Measurements from ENCODE around the gene ZNF512B.

GRCh38 chr20:63924241-63924640 is 45.5 kb downstream of the ZNF512B start:
- TF ChIP-seq, protein P1, sequence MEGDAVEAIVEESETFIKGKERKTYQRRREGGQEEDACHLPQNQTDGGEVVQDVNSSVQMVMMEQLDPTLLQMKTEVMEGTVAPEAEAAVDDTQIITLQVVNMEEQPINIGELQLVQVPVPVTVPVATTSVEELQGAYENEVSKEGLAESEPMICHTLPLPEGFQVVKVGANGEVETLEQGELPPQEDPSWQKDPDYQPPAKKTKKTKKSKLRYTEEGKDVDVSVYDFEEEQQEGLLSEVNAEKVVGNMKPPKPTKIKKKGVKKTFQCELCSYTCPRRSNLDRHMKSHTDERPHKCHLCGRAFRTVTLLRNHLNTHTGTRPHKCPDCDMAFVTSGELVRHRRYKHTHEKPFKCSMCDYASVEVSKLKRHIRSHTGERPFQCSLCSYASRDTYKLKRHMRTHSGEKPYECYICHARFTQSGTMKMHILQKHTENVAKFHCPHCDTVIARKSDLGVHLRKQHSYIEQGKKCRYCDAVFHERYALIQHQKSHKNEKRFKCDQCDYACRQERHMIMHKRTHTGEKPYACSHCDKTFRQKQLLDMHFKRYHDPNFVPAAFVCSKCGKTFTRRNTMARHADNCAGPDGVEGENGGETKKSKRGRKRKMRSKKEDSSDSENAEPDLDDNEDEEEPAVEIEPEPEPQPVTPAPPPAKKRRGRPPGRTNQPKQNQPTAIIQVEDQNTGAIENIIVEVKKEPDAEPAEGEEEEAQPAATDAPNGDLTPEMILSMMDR (tag by site-specific recombination; IDR thresholded peaks at IDR 0.05), result no peak
- TF ChIP-seq SP3 (tag by site-specific recombination; IDR thresholded peaks at IDR 0.05) (no peak), ZBTB21 (tag by site-specific recombination; IDR thresholded peaks at IDR 0.05) (no peak), ZNF394 (tag by site-specific recombination; IDR thresholded peaks at IDR 0.05; ENCODE audit: borderline replicate concordance) (no peak), GLIS2 (tag by site-specific recombination; IDR thresholded peaks at IDR 0.05) (no peak), ZNF830 (tag by site-specific recombination; IDR thresholded peaks at IDR 0.05; ENCODE audit: low read depth) (no peak), SP2 (tag by site-specific recombination; IDR thresholded peaks at IDR 0.05) (no peak), ZNF48 (tag by site-specific recombination; IDR thresholded peaks at IDR 0.05) (no peak)
- TF ChIP-seq, protein P2, sequence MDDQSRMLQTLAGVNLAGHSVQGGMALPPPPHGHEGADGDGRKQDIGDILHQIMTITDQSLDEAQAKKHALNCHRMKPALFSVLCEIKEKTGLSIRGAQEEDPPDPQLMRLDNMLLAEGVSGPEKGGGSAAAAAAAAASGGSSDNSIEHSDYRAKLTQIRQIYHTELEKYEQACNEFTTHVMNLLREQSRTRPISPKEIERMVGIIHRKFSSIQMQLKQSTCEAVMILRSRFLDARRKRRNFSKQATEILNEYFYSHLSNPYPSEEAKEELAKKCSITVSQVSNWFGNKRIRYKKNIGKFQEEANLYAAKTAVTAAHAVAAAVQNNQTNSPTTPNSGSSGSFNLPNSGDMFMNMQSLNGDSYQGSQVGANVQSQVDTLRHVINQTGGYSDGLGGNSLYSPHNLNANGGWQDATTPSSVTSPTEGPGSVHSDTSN (CRISPR knock-in tag; IDR thresholded peaks at IDR 0.05), result no peak
- TF ChIP-seq, protein P3, sequence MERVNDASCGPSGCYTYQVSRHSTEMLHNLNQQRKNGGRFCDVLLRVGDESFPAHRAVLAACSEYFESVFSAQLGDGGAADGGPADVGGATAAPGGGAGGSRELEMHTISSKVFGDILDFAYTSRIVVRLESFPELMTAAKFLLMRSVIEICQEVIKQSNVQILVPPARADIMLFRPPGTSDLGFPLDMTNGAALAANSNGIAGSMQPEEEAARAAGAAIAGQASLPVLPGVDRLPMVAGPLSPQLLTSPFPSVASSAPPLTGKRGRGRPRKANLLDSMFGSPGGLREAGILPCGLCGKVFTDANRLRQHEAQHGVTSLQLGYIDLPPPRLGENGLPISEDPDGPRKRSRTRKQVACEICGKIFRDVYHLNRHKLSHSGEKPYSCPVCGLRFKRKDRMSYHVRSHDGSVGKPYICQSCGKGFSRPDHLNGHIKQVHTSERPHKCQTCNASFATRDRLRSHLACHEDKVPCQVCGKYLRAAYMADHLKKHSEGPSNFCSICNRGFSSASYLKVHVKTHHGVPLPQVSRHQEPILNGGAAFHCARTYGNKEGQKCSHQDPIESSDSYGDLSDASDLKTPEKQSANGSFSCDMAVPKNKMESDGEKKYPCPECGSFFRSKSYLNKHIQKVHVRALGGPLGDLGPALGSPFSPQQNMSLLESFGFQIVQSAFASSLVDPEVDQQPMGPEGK (tag by site-specific recombination; IDR thresholded peaks at IDR 0.05), result no peak

Data from HEK293 (cell line).